HG03095 (cell line): ENCODE measurements around the gene KCNH1.

Experiments
- ATAC-seq: cut with Tn5 transposase; IDR thresholded peaks from one replicate; pipeline ENCODE4 v1.9.1; 2021; ENCODE audit warnings: moderate library complexity; ENCODE audit not compliant: unreplicated experiment

Gene KCNH1

DNA sequence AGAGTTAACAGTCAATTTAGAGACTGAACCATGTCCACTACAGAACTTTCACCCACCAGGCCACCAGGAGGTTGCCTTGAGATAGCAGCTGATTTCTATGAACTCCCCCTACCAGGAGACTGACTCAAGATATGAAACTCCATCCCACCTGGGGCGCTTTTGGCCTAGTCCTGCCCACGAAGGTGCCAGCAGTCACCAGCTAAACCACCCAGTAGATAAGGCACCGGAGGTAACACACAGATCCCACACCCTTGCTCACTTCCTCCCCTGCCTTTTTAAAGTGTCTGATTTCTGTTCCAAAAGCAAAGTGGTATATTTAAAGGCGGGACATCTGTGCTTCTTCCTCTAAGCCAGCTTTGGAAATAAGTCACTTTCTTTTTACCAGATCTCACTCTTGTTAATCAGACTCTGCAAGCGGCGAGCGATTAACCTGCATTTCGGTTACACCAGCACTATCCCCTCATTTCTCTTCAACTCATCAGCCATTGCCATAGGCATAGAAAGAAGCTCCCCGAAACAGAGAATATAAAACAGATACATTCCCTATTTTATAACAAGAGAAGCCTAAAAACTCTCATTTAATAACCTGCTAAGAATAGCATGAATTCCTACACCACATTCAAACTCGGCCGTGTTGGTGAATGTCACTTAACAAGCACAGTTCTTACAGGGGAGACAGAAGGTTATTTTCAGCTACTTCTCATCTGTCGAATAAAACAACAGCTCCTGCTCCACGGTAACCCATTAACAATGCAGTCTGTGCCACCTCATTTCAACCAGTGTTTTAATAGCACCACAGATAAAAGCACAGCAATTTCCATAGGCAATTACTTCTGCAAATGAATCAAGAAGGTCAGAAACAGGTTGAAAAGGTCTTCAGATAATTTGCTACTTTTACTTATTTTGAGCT, 318.1 kb downstream of the KCNH1 start:
- ATAC-seq = no peak

DNA sequence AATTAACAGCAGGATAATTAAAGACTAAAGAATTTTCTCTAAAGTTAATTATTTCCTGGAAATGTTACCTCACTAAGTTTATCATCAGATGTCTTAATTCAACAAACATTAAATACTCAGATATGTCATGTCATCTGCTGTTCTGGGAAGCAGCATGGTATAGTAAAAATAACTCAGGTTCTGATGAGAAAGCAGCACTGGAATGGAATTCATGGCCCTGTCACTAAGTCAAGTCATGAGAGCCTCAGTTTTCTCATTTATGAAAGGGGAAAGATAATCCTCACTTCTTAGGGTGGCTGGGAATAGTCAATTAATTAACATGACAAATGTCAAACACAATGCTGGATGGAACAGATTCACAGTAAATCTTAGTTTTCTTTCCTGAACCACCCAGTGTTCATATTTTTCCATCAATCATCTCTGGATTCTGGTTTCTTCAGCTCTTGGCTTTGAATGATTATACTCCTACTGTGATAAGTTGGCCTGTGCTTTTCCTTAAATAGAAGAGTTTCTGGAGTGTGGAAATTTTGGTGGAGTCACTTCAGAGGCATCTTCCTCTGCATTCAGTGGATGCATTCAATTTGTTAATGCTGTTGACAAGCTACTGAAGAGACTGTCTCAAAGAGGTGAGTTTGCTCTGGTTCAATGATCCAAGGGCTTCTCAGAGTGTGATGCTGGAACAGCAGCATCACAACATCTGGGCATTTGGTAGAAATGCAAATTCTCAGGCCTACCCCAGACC, 319.4 kb downstream of the KCNH1 start:
- no peak for ATAC-seq

DNA sequence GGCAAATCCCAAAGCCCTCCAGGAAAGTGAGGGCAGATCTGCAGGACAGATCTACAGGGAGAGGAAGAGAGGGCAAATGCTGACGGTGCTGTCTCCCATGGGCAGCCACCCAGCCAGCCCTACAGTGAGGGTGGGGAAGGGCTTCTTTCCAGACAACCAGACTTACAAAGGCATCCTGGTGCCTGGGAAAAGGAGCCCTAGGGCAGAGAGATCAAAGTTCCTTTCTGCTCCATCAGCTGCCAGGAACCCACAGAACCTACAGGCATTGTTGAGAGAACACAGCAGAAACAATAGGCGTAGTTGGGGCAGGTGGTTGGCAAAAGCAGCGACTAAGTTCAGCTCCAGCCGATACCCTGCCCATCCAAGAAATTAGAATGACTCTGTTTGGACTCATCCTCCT, 332.4 kb downstream of the KCNH1 start:
- ATAC-seq = no peak

DNA sequence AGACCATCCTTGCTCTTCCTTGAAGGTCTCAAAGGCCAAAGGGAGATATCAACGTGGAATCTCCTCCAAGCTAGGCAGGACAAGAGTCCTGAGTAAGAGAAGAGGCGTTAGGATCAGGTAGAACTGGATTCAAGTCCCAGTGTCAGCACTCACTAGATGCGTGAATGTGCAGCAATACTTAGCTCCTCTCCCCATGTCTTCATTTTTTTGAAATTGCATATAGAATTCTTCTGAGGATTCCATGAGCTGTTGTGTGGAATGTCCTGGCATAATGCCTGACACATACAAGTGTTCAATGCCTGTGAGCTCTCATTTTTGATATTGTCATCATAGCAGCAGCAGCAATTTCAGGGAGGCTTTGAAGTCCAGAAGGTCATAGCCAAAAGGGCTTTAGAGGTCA, 333.2 kb downstream of the KCNH1 start:
- ATAC-seq = no peak

DNA sequence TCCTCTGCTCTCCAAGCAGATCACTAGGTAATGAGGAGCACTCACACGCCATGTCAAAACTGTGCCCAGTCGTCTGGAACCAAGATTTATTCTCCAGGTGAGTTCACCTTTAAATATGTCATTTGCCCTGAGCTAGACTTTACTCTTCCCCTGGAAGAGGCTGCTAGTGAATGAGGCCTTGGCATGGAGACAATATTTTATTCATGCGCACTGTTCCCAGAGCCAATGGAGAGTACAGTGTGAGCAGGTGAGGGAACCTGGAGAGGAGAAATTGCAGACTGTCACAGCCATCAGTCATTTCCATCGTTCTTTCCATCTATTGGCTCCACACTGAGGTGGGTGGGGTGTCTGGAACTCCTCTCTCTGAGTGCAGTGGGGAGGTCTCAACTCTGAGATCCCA, 333.6 kb downstream of the KCNH1 start:
- ATAC-seq = no peak

DNA sequence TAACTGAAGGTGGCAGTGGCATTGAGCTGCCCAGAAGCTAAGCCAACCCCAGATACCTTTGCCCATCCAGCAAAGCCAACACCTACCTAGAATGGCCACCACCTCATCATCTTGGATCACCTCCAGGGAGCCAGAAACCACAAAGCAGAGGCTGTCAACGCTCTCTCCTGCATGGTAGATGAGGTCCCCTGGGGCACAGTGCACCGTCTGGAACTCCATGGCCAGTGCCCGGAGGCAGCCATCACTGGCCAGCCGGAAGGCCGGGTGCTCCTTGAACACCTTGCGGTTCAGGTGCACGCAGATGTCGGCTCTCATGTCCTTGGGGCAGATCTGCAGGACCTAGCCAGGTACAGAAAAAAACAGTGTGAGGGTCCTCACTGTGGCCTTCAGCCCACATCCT, 336.5 kb downstream of the KCNH1 start:
- ATAC-seq = no peak

DNA sequence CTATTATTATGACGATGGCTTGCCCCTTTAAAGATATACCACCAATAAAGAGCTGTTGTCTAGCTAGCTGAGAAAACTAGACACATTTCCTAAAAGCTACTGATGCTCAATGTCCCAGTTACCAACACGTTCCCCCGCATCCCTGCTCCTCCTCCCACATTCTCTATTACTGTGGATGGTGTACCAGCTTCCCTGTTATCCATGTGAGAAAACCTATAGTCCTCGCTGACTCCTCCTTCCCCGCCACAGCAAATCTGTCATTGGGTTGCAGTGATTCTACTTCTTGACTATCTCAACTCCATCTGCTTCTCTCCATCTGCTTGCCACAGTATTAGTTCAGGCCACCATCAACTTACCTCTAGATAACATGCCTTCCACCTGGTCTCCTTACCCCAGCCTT, 337.5 kb downstream of the KCNH1 start:
- ATAC-seq = no peak

DNA sequence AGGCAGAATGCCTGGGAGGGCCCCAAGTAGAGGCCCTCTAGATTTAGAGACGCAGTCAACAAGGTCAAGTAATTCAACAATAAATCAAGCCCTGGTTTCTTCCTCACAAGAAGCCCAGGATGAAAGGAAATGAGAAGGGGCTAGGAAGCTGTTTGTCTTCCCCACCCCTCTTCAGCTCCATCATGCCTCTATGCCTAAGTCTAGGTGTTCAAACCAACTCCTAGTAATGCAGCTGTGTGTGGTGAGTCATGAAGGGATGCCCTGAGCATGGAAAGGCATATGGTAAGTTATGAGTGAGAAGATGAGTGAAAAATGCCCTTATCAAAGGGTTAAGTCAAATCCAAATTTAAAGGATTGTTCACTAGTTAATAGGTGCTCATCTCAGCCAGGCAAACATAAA, 339.5 kb downstream of the KCNH1 start:
- ATAC-seq = no peak

DNA sequence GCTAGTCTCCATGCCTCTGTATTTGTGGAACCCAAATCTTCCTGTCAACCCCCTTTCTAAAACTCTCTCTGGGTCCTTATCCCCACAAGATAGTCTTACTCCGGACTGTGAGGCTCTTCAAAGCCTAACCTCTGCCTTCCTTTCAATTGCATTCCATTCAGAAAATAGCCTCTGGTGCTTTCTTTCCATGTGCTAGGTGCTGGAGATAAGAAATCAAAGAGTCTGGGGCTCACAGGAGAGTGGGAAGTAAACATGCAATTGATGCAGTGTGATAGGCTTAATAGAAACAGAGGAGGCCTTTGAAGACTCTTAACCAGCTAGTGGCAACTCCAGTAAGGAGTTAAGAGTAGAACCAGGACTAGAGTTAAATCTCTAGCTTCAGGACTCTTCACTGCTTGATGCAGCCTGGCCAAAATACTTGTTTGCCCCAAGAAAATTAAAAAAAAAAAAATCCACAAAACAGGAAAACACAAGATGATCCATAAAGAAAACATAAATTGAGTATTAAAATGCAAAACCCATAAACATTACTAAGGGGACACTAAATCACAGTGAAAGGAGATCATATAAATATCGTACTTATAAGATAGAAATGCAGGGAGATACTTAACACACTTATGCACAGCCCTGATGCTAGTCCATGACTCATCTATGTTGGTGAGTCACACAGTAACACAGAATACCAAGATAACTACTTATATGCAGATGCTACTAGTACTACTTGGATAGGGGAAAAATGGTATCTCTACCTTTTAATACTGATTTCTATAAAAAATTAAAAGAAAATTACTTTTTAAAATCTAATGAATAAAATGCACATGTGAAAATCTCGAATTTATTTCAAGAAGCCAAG, 341.5 kb downstream of the KCNH1 start:
- ATAC-seq = no peak

DNA sequence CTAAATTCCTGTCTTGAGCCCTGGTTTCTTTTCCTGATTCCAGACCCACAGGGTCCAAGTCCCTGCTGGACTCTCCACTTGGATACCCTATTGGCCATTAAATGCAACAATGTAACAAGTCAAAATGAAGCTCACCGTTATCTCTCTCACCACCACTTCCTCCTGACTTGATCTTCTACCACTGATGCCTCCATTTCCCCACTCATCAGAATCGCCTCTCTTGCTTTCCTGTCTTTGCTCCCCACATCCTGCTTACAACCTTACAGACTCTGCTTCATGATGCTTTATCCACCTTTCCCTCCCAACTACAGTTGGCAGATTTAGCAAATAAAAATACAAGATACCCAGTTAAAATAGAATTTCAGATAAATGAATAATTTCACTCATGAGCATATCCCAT, 343.8 kb downstream of the KCNH1 start:
- no peak for ATAC-seq

DNA sequence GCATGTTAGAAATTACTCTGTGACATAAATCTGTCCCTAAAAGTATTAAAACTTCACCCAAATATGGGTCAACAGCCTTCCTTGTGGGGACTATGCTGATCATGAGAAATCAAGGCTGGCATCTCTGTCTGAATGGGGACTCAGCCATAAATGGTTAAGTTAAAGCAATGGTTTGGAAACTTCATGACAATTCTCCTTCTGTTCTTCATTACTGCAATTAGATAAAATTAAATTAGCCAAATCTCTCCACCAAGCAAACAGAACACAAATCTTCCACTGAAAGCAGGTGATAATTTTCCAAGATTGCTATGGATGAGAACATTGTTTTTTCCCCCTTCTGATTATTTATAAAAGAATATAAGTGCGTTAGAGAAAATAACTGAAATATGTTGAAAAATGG, 346.1 kb downstream of the KCNH1 start:
- no peak for ATAC-seq

DNA sequence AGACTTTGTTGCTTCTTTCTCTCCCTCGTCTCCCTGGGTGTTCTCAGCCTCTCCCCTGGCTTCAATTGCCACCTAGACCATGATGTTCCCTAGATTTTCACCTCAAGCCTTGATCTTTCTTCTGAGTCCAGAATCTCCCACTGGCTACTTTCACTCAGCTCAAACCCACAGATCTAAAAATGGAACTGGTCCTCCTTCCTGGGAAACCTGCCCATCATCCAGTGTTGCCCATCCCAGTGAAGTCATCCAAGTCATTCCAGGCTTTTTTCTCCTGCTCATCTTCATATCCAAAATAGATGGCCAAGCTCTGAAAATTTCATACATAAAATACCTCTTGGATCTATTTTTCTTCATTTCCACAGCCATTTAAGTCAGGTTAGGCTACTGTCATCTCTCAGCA, 347.4 kb downstream of the KCNH1 start:
- no peak for ATAC-seq

DNA sequence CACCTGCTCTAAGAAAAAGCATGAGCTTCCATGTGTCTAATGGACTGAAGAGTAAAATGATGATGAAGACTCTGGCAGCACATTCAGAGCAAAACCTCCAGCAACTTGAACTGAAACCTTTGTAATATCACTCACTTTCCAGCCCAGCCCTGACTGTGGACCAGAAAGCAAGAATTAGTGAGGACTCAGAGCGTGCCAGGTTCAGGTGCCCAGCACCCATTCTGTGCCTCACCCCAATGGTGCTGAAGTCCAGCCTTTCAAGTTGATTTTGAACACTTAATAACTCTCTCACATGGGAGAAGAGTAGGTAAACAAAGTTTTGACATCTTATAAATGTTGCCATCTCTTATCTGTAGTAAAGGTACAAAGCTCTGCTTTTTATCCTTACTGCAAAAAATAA, 350.0 kb downstream of the KCNH1 start:
- ATAC-seq = no peak

DNA sequence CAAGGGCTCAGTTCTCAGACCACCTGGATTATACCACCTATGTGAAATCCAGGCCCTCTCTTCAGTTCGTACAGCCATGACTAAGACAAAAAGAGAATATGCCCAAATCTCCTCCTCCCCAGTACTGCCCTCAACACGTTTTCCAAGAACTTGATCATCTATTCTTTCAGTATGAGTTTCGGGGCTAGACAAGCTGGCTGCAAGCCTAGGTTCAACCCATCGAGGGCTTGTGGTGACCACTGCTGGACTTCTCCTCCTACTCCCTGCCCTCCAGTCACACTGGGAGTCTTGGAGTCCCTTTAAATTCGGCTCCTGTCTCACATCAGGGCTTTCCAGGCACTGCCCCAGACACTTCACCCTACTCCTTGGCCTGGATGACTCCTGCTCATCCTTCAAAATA, 352.3 kb downstream of the KCNH1 start:
- ATAC-seq = no peak

DNA sequence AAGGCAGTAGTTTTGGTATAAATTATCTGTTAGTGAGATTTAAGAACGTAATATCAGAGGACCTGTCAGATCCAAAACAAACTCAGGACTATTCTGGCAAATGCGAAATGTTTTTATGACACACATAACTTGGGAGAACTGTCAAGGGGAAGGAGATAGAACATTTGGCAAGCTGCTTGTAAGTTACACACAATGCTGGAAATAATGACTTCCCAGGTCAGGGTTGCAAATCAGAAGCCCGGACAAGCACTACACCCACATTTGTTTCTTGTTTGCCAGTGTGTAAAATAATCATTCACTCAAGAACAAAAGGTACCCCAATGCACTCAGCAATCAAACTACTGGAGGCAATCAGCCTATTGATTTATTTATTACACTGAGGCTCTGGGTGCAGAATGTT, 354.7 kb downstream of the KCNH1 start:
- ATAC-seq = no peak

DNA sequence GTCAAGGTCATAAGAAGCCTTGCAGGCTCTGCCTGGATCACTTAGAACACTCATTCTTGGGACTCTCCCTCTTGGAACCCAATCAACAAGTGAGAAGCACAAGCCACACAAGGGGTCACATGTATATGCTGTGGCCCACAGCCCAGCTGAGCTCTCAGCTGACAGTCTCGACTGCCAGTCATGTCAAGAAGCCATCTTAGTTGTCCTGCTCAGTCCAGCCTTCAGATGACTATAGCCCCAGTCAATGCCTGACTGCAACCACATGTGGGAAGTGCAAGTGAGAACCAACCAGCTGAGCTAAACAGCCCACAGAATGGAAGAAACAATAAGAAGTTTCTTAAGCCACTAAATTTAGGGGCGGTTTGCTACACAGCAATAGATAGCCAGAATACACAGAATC, 356.0 kb downstream of the KCNH1 start:
- no peak for ATAC-seq

DNA sequence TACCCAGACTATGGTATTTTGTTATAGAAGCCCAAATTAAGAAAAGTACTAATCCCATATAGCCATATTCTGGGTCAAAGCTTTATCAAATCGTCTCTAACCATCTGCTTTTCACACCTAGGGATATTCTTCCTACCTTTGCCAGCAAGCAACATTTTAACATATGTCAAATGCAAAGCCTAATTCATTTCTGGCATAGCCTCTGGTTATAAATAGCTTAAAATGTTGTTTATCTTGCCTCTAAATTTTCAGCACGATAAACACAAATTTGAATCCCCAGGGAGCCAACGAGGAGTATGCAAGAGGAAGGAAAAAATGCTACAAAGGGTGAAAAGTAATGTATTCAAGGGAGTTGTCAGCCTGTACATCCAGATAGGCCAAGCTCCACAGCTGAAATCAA, 357.2 kb downstream of the KCNH1 start:
- no peak for ATAC-seq

DNA sequence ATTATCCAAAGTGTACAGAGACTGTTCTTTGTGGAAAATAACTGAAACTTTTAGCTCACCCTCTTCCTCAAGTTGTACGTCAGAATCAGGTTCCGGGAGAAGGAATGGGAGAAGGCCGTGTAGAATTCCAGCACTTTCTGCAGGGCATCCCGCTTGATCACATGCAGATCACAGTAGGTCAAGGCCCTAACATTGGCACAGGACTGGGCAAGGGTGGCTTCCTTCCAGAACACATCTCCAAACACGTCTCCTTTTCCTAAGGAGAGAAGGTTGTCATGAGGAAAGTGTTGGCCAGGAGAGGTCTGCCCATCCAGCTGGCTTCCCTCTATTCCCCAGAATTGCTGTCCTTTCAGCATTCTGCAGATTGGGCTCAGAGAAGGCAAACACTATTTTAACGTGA, 358.7 kb downstream of the KCNH1 start:
- no peak for ATAC-seq

DNA sequence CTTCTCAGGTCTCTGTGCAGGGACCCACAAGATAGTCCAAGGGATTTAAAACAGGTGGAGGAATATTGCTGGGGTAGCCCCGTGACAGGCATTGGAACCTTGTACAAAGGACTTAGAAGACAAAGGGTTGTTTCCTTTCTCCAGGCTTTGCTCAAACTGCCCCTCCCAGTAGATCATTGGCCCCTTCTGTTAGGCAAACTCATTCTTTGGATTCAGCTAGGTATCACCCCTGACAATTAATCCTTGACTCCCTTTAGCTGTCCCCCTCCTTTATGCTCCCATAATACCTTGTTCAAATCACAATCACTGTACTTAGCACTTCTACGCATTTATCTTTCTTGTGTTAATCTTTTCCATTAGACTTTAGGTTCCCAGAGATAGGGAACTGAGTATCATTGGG, 360.5 kb downstream of the KCNH1 start:
- no peak for ATAC-seq

DNA sequence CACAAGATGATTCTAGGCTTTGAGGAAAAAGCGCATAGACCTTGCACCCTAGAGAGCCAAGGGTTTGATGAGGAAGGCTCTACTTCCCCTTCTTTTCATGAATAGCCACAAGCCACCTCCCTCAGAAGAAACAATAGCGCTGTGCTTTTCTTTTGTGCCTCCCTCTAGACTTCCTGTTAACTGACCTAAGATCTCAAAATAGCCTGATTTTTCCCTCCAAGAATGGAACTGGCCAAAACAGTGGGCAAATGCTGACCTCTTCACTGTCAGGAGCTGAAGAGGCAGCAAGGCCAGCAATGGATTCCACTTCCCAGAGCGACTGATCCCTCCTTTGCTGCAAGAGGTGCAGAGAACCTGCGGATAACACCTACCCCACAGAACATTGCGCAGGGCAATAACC, 362.8 kb downstream of the KCNH1 start:
- no peak for ATAC-seq

DNA sequence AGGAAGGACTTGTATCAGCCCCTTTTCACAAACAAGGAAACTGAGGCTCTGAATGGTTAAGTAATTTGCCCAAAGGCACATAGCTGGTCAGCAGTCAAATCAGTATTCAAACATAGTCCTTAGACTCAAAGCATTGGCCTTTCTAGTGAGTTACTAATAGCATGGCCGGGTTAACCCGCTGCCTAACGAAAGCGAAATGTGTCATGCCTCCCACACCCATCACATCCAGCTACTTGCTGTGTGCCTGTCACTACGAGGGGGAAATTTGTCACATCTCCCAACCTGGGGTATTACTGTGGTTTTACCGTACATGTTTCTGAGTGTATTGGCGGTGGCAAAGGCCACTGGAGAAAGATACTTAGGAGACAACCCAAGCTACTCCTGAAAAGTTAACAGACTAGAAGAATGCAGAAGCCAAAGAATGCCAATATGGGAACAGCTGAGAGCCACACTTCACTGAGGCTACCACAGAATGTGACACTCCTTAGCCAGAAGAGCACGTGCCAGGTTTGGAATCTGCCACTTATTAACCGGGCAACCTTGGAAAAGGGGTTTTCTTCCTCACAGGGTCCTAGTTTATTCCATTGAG, 363.5 kb downstream of the KCNH1 start:
- ATAC-seq = no peak
